GM20431 (cell line): ENCODE measurements around the gene LRRC3B.
"Not testable (repeated sequence)": the region's sequence is repeated elsewhere in the genome, so short reads cannot be mapped to it uniquely, and the experiment has no call there.

Source experiments
- in situ Hi-C: fragments of 300-500 bp; cut with MseI, MboI; formaldehyde crosslinking; loops from one replicate; pipeline ENCODE4 v1.15.0; 2020; ENCODE audit warnings: low sequenced_read_pairs; ENCODE audit not compliant: unreplicated experiment

LRRC3B gene, protein sequence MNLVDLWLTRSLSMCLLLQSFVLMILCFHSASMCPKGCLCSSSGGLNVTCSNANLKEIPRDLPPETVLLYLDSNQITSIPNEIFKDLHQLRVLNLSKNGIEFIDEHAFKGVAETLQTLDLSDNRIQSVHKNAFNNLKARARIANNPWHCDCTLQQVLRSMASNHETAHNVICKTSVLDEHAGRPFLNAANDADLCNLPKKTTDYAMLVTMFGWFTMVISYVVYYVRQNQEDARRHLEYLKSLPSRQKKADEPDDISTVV

GRCh38 chr3:26622621-26623418, at the start of gene LRRC3B:
Gene LRRC3B (plus strand): TSS chr3:26622772. CDS start chr3:26709673, 86,901 bp downstream.
- in situ Hi-C loops: no loop called here

- in situ Hi-C loops: no loop called here
These were observed 47.8 kb upstream of the LRRC3B start for GRCh38 chr3:26574766-26575165.

- in situ Hi-C loops: no loop called here
These were observed 43.5 kb upstream of the LRRC3B start for GRCh38 chr3:26579116-26579515.

GRCh38 chr3:26587571-26587970, 35.0 kb upstream of the LRRC3B start:
- in situ Hi-C loops: no loop called here

DNA sequence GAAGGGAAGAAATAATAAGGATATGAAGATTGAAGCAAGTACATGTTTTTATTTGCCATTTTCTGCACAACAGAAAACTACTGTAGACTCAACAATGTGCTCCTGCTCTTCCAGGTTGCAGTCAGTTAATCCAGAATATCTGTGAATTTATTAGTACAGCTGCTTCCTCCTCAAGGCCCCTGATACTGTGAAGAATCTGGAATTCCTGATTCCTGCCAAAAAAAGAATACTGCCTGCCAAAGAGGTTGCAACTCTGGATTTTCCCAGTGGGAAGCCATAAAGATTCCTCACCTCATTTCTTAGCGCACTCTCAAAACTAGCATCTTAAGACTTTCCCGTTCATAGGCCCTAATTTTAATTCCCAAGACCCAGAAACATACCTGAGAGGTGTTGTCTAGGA, 33.6 kb upstream of the LRRC3B start:
- in situ Hi-C loops: no loop called here

- in situ Hi-C loops: no loop called here
These were observed 32.9 kb upstream of the LRRC3B start for GRCh38 chr3:26589678-26590077.

DNA sequence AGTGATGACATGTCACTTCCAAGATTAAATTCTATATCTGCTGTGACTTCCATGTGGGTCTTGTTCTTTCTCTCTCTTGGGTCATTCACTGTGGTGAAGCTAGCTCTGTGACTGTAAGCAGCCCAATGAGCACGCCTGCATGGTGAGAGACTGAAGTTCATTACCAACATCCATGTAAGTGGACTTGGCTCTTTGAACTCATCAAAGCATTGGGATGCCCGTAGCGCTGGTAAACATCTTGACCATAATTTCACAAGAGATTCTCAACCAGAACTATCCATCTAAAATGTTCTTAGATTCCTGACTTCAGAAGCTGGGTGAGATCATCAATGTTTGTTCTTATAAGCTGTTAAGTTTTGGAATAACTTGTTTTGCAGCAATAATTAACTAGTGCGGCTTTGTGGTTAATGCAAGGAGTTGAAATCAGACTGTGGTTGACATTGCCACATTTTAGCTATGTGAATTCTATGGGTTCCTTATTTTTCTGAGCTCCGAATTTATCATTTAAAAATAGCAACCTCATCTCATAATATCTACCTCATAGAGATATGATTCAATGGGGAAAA, 31.6 kb upstream of the LRRC3B start:
- in situ Hi-C loops: no loop called here

- in situ Hi-C loops: no loop called here
These were observed 30.6 kb upstream of the LRRC3B start for GRCh38 chr3:26591926-26592325.

- in situ Hi-C loops: no loop called here
These were observed 30.1 kb upstream of the LRRC3B start for GRCh38 chr3:26592451-26592850.

- in situ Hi-C loops: no loop called here
These were observed 26.2 kb upstream of the LRRC3B start for GRCh38 chr3:26596335-26596734.

- in situ Hi-C loops: not testable (repeated sequence)
These were observed 19.3 kb upstream of the LRRC3B start for GRCh38 chr3:26603311-26603710.

DNA sequence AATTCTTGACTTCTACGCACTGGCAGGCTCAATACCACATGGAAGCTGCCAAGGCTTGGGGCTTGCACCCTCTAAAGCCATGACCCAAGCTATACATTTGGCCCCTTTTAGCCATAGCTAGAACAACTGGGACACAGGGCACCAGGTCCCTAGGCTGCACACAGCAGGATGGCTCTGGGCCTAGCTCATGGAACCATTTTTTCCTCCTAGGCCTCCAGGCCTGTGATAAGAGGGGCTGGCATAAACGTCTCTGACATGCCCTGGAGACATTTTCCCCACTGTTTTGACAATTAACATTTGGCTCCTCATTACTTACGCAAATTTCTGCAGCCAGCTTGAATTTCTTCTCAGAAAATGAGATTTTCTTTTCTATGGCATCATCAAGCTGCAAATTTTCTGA, 18.8 kb upstream of the LRRC3B start:
- in situ Hi-C loops: not testable (repeated sequence)

- in situ Hi-C loops: no loop called here
These were observed 8.4 kb upstream of the LRRC3B start for GRCh38 chr3:26614006-26614685.

GRCh38 chr3:26621176-26621575, 1.4 kb upstream of the LRRC3B start:
- in situ Hi-C loops: no loop called here

GRCh38 chr3:26621906-26622620, 509 bp upstream of the LRRC3B start:
- in situ Hi-C loops: no loop called here

- in situ Hi-C loops: no loop called here
These were observed 1.0 kb downstream of the LRRC3B start for GRCh38 chr3:26623419-26624208.

DNA sequence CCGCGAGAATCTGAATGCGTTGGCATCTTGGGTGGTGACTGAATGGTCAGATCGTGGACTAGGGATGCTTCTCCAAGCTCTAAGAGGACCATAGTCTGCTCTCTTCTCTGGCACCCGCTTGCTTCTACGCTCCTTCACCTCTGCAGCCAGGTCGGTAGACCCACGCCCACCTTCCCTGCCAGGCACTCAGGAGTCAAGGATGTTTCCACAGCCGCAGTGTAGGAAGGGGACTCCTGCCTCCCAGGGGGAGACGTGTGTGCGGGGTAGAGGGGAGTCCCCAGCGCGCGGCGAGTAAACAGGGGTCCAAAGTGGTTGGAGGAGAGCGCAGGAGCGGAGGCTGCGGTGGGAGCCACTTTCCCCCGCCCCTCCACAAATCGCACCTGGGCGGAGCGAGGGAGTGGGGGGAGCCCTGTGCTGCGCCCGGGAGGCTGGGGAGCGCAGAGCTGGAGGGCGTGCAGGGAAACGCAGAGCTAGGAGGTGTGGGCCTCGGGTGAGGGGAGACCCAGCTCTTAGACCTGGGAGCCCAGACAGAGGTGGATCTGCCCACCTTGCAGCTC, 1.7 kb downstream of the LRRC3B start:
- in situ Hi-C loops: no loop called here

DNA sequence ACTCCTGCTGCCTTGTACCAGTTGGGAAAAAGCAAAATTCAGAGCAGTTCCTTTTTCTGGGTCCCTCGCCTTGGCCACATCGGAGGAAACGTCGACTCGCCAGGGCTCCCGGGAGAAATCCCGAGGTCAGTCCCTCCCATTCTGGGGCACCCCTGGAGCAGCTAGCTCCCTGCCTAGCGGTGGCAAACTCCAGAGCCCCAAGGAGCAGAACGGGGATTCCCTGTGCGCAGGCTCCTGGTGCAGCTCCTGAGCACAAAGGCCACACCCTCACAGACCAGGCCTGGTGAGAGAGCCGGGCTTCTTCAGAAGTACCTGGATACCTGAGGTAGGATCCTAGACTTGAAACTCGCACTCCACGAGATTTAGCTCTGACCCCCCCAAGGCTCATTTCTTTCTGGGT, 2.6 kb downstream of the LRRC3B start:
- in situ Hi-C loops: no loop called here

GRCh38 chr3:26627080-26627479, 4.5 kb downstream of the LRRC3B start:
- in situ Hi-C loops: no loop called here
